IMR-90 (cell line): ENCODE data around the gene CTSC. TPM values are rescaled to one million over a fixed set of nuclear protein-coding genes. Genes with fewer than 3 reads are reported as not detected.

ENCODE experiments used
- ATAC-seq: fragments of 200-7000 bp; cut with Tn5 transposase; 2 replicates; pipeline ENCODE4 v1.9.1; 2020; ENCODE audit warnings: low read depth, mild to moderate bottlenecking, moderate library complexity
- BruUV-seq: library from RNA; stranded (reverse); fragments of 400-500 nt; replicated peaks from 2 replicates; lab custom pipeline; 2021; lab: Mats Ljungman, UMichigan
- CTCF ChIA-PET: fragments of 300-600 bp; formaldehyde crosslinking; extraction: SDS; loops from one replicate; lab custom pipeline; 2021; ENCODE audit warnings: antibody characterized with exemption; lab: Yijun Ruan, JAX
- POLR2A ChIA-PET: fragments of 300-600 bp; sonication (Branson Sonifier 250); formaldehyde crosslinking; loops from one replicate; lab custom pipeline; 2022; ENCODE audit warnings: antibody characterized with exemption; ENCODE audit not compliant: unreplicated experiment; lab: Charles Lee
- DNase-seq: peaks from one replicate; pipeline ENCODE4 v3.0.0; 2013
- H2AFZ ChIP-seq: replicated peaks from 2 replicates; pipeline ENCODE3; 2013; ENCODE audit warnings: low read length, mild to moderate bottlenecking; ENCODE audit not compliant: poor library complexity
- H2AK5ac ChIP-seq: 2 replicates; pipeline ENCODE4 v1.6.1; 2013; ENCODE audit warnings: low read depth, low read length, inconsistent platforms
- H2AK9ac ChIP-seq: replicated peaks from 2 replicates; pipeline ENCODE3; 2013; ENCODE audit warnings: mild to moderate bottlenecking, low read depth, low read length, moderate library complexity; ENCODE audit not compliant: poor library complexity
- H2BK120ac ChIP-seq: 2 replicates; pipeline ENCODE4 v1.6.1; 2013; ENCODE audit warnings: low read depth, low read length, inconsistent platforms
- H2BK15ac ChIP-seq: 3 replicates; pipeline ENCODE4 v1.6.1; 2013; ENCODE audit warnings: low read depth, low read length, inconsistent platforms
- H2BK20ac ChIP-seq: 2 replicates; pipeline ENCODE4 v1.6.1; 2013; ENCODE audit warnings: low read depth, mild to moderate bottlenecking, inconsistent platforms, low read length, moderate library complexity
- H2BK5ac ChIP-seq: 2 replicates; pipeline ENCODE4 v1.6.1; 2013; ENCODE audit warnings: mild to moderate bottlenecking, low read depth, low read length, inconsistent platforms; ENCODE audit not compliant: poor library complexity, severe bottlenecking
- H3K14ac ChIP-seq: replicated peaks from 2 replicates; pipeline ENCODE4 v1.6.1; 2013; ENCODE audit warnings: low read depth, low read length, inconsistent platforms
- H3K18ac ChIP-seq: 2 replicates; pipeline ENCODE4 v1.6.1; 2013; ENCODE audit warnings: low read depth, low read length, control low read depth
- H3K23ac ChIP-seq: 2 replicates; pipeline ENCODE4 v1.6.1; 2013; ENCODE audit warnings: low read depth, low read length, inconsistent platforms
- H3K27ac ChIP-seq: 2 replicates; pipeline ENCODE4 v1.5.1; 2013; ENCODE audit warnings: mild to moderate bottlenecking, control low read depth, low read length; ENCODE audit not compliant: insufficient read depth
- H3K27me3 ChIP-seq: 2 replicates; pipeline ENCODE4 v1.6.1; 2013; ENCODE audit warnings: low read length; ENCODE audit not compliant: control insufficient read depth, insufficient read depth
- H3K36me3 ChIP-seq: 2 replicates; pipeline ENCODE4 v1.6.1; 2013; ENCODE audit warnings: low read length, mixed read lengths; ENCODE audit not compliant: control insufficient read depth, insufficient read depth
- H3K4ac ChIP-seq: 2 replicates; pipeline ENCODE4 v1.6.1; 2013; ENCODE audit warnings: low read depth, low read length, inconsistent platforms
- H3K4me1 ChIP-seq: 2 replicates; pipeline ENCODE4 v1.6.1; 2013; ENCODE audit warnings: low read length, mixed read lengths; ENCODE audit not compliant: control insufficient read depth, insufficient read depth
- H3K4me2 ChIP-seq: 2 replicates; pipeline ENCODE4 v1.6.1; 2013; ENCODE audit warnings: low read depth, mild to moderate bottlenecking, control low read depth, low read length, moderate library complexity
- H3K4me3 ChIP-seq: 2 replicates; pipeline ENCODE4 v1.5.1; 2013; ENCODE audit warnings: low read depth, mild to moderate bottlenecking, control low read depth, low read length, moderate library complexity; ENCODE audit not compliant: insufficient read depth
- H3K56ac ChIP-seq: 2 replicates; pipeline ENCODE4 v1.6.1; 2013; ENCODE audit warnings: low read length, inconsistent platforms; ENCODE audit not compliant: insufficient read depth; ENCODE audit errors: extremely low read depth
- H3K79me1 ChIP-seq, 2 experiments: 2 replicates each; pipeline ENCODE4 v1.6.1; 2013; ENCODE audit warnings: low read length in 2 of 2, inconsistent platforms in 1 of 2, low read depth in 1 of 2
- H3K9ac ChIP-seq: 2 replicates; pipeline ENCODE4 v1.6.1; 2013; ENCODE audit warnings: low read depth, low read length, control low read depth
- H3K9me1 ChIP-seq: 2 replicates; pipeline ENCODE4 v1.6.1; 2013; ENCODE audit warnings: low read length, inconsistent platforms; ENCODE audit not compliant: insufficient read depth
- H3K9me3 ChIP-seq: 2 replicates; pipeline ENCODE4 v1.6.1; 2013; ENCODE audit warnings: low read length; ENCODE audit not compliant: control insufficient read depth, insufficient read depth
- H4K20me1 ChIP-seq: 2 replicates; pipeline ENCODE4 v1.6.1; 2013; ENCODE audit warnings: low read length, inconsistent platforms; ENCODE audit not compliant: insufficient read depth
- H4K5ac ChIP-seq: 2 replicates; pipeline ENCODE4 v1.6.1; 2013; ENCODE audit warnings: mild to moderate bottlenecking, low read depth, low read length, control low read depth
- H4K8ac ChIP-seq, 2 experiments: 2 replicates each; pipeline ENCODE4 v1.6.1; 2013; ENCODE audit warnings: low read depth in 2 of 2, low read length in 2 of 2, control low read depth in 1 of 2, inconsistent platforms in 1 of 2
- H4K91ac ChIP-seq: 2 replicates; pipeline ENCODE4 v1.6.1; 2013; ENCODE audit warnings: low read depth, low read length, inconsistent platforms; ENCODE audit not compliant: insufficient read depth
- BHLHE40 ChIP-seq: fragments of 150-350 bp; IDR thresholded peaks from 2 replicates; pipeline ENCODE4 v1.6.1; 2016; ENCODE audit warnings: mild to moderate bottlenecking, low read depth, low read length
- CEBPB ChIP-seq: IDR thresholded peaks from 2 replicates; pipeline ENCODE4 v1.6.1; 2012; ENCODE audit warnings: low read depth, low read length, improper control_type of control experiment
- CHD1 ChIP-seq: IDR thresholded peaks from 2 replicates; pipeline ENCODE4 v1.6.1; 2012; ENCODE audit warnings: low read depth, low read length, improper control_type of control experiment
- CTCF ChIP-seq: conservative IDR thresholded peaks from 2 replicates; pipeline ENCODE4 v1.5.1; 2012; ENCODE audit warnings: mild to moderate bottlenecking, low read depth, low read length, improper control_type of control experiment
- NFE2L2 ChIP-seq: fragments of 150-350 bp; IDR thresholded peaks from 2 replicates; pipeline ENCODE4 v1.6.1; 2016; ENCODE audit warnings: low read depth, mild to moderate bottlenecking, low read length
- POLR2A ChIP-seq: IDR thresholded peaks from 2 replicates; pipeline ENCODE4 v1.6.1; 2012; ENCODE audit warnings: mild to moderate bottlenecking, low read depth, low read length
- RAD21 ChIP-seq: IDR thresholded peaks from 2 replicates; pipeline ENCODE4 v1.6.1; 2012; ENCODE audit warnings: low read length, improper control_type of control experiment
- RFX5 ChIP-seq: IDR thresholded peaks from 2 replicates; pipeline ENCODE4 v1.8.0; 2012; ENCODE audit warnings: low read depth, mild to moderate bottlenecking, low read length, moderate library complexity
- WGBS, 2 experiments: methylation state at CpG; one replicate each; pipeline versions ENCODE4 v1.1.5 to v1.1.7; 2013; ENCODE audit warnings: missing lambda C conversion rate in 2 of 2; ENCODE audit not compliant: insufficient read length in 1 of 2; ENCODE audit errors: extremely low coverage in 2 of 2; 5-methylcytosine and 5-hydroxymethylcytosine counted together
- dilution Hi-C: fragments of 300-500 bp; cut with HindIII; formaldehyde crosslinking; loops from one replicate; pipeline ENCODE4 v1.14.3; 2018; ENCODE audit warnings: low sequenced_read_pairs; ENCODE audit not compliant: unreplicated experiment
- in situ Hi-C: fragments of 300-500 bp; cut with MboI; formaldehyde crosslinking; loops from 3 replicates; pipeline ENCODE4 v1.14.3; 2019; ENCODE audit warnings: low sequenced_read_pairs, inconsistent platforms, mixed read lengths
- intact Hi-C: fragments of 100-400 bp; cut with micrococcal nuclease; formaldehyde crosslinking; loops from 2 replicates; pipeline ENCODE4 v1.10.0; 2022
- polyA plus RNA-seq, 3 experiments: library from polyadenylated mRNA; depleted of rRNA; stranded (reverse); fragments of >200 nt; gene quantifications; 2 replicates each; pipeline ENCODE4 v1.2.3, GENCODE V29; 2012; ENCODE audit warnings: low replicate concordance in 1 of 3
- total RNA-seq: library from RNA; depleted of rRNA; stranded (reverse); fragments of >200 nt; gene quantifications from 2 replicates; pipeline ENCODE4 v1.2.3, GENCODE V29; 2012

The CTSC gene
- total and polyA plus RNA-seq, 2 of the 4 experiments (the other 2 are of a cell fraction): 208 to 299 TPM

GRCh38 chr11:88306785-88307184 lies 30.8 kb downstream of the CTSC start:
- Histone ChIP-seq H3K9me3 (peaks cover 3% of the 10 kb centered on the region; the same call in 1 of the 2 replicates), H4K20me1 (no peaks in the 10 kb centered on the region), H2BK120ac (no peak overlapping the region), H3K4ac (no peak overlapping the region; the same call in 1 of the 2 replicates), H3K79me1 (peaks cover 0 to 20% of the 10 kb centered on the region in 2 experiments; a peak in 3 of 4 replicates), H2AFZ (no peak overlapping the region), H3K56ac (no peak overlapping the region), H3K27ac (no peak overlapping the region), H3K4me2 (no peak overlapping the region), H3K36me3 (peaks cover 41% of the 10 kb centered on the region), H4K5ac (no peak overlapping the region), H3K4me3 (no peak overlapping the region), H2AK5ac (no peak overlapping the region), H3K27me3 (no peaks in the 10 kb centered on the region), H2BK5ac (no peak overlapping the region), H2BK15ac (no peak overlapping the region), H3K18ac (no peak overlapping the region), H3K4me1 (peaks cover 2% of the 10 kb centered on the region; the same call in 1 of the 2 replicates), H2AK9ac (no peak overlapping the region), H3K9me1 (no peaks in the 10 kb centered on the region), H3K14ac (no peak overlapping the region), H3K9ac (no peak overlapping the region), H3K23ac (no peak overlapping the region), H4K91ac (no peak overlapping the region), H4K8ac (no peak overlapping the region), H2BK20ac (no peak overlapping the region)
- ATAC-seq (no peak), DNase-seq (no peak)
- WGBS, 2 experiments: no CpG with 5 or more reads among the region's 2 CpGs
- in situ Hi-C loops: loop anchor here (25.0 kb wide), 1 partner anchor 231 kb away; no protein-coding TSS in a partner anchor
- no peak for TF ChIP-seq POLR2A
- TF ChIP-seq NFE2L2: no peak
- TF ChIP-seq CTCF: no peak
- no peak for TF ChIP-seq BHLHE40
- TF ChIP-seq CHD1: no peak
- TF ChIP-seq CEBPB: no peak
- TF ChIP-seq RFX5: no peak
- no peak for TF ChIP-seq RAD21
- dilution Hi-C loops: no loop called here
- ChIA-PET POLR2A (no interaction called here), CTCF (interaction anchor here (0.6 kb wide), 2 partner anchors 110 to 1353 kb away, joined by 4 to 5 read pairs; no protein-coding TSS in a partner anchor)
- intact Hi-C loops: no loop called here
- no TSS peak for BruUV-seq
